Keratinocyte (primary cell): Measurements from ENCODE around the gene PEX16. TPM values are rescaled to one million over a fixed set of nuclear protein-coding genes. Genes with fewer than 3 reads are reported as not detected.

Experiments used
- DNase-seq: peaks from one replicate; pipeline ENCODE4 v3.0.0-alpha.2; 2011; ENCODE audit warnings: low read depth, missing footprints, low spot score
- FAIRE-seq: peaks from 2 replicates; lab custom pipeline; 2011; peaks lifted over from hg19 to GRCh38; lab: Jason Lieb, UNC
- H2AFZ ChIP-seq: 2 replicates; pipeline ENCODE4 v1.6.0; 2012; ENCODE audit warnings: low read length, control low read depth, inconsistent platforms; ENCODE audit not compliant: control insufficient read depth
- H3K27ac ChIP-seq: 2 replicates; pipeline ENCODE4 v1.5.1; 2011; ENCODE audit warnings: low read length; ENCODE audit not compliant: control insufficient read depth, insufficient read depth
- H3K27me3 ChIP-seq: 3 replicates; pipeline ENCODE4 v1.6.0; 2011; ENCODE audit warnings: low read length; ENCODE audit not compliant: control insufficient read depth, insufficient read depth; ENCODE audit errors: extremely low read depth
- H3K36me3 ChIP-seq, 2 experiments: 2 replicates in 1 of 2; 3 replicates in 1 of 2; pipeline ENCODE4 v1.5.1; 2011; ENCODE audit warnings: low read length in 2 of 2, mild to moderate bottlenecking in 1 of 2; ENCODE audit not compliant: control insufficient read depth in 2 of 2, insufficient read depth in 2 of 2; ENCODE audit errors: extremely low read depth in 1 of 2
- H3K4me1 ChIP-seq: 3 replicates; pipeline ENCODE4 v1.5.1; 2011; ENCODE audit warnings: low read length; ENCODE audit not compliant: control insufficient read depth, insufficient read depth; ENCODE audit errors: extremely low read depth
- H3K4me2 ChIP-seq: 3 replicates; pipeline ENCODE4 v1.6.0; 2011; ENCODE audit warnings: low read depth, low read length; ENCODE audit not compliant: control insufficient read depth, insufficient read depth; ENCODE audit errors: extremely low read depth
- H3K4me3 ChIP-seq, 3 experiments: fragments of 200-600 bp in 1 of 3; sonication (generic) in 1 of 3; 2 replicates in 2 of 3; 3 replicates in 1 of 3; pipeline ENCODE4 v1.5.1; 2011 to 2016; ENCODE audit warnings: low read length in 3 of 3, mild to moderate bottlenecking in 3 of 3, control low read depth in 2 of 3, inconsistent platforms in 1 of 3, low read depth in 1 of 3, mixed read lengths in 1 of 3, mixed run types in 1 of 3, moderate library complexity in 1 of 3; ENCODE audit not compliant: control insufficient read depth in 2 of 3, insufficient read depth in 2 of 3; ENCODE audit errors: extremely low read depth in 1 of 3
- H3K79me2 ChIP-seq: 2 replicates; pipeline ENCODE4 v1.6.0; 2012; ENCODE audit warnings: low read length; ENCODE audit not compliant: control insufficient read depth, insufficient read depth
- H3K9ac ChIP-seq: 3 replicates; pipeline ENCODE4 v1.6.0; 2011; ENCODE audit warnings: low read length; ENCODE audit not compliant: control insufficient read depth, insufficient read depth; ENCODE audit errors: extremely low read depth
- H3K9me1 ChIP-seq: 3 replicates; pipeline ENCODE4 v1.6.0; 2011; ENCODE audit warnings: low read length; ENCODE audit not compliant: control insufficient read depth, insufficient read depth; ENCODE audit errors: extremely low read depth
- H3K9me3 ChIP-seq: 2 replicates; pipeline ENCODE4 v1.5.1; 2012; ENCODE audit warnings: low read depth, low read length; ENCODE audit not compliant: control insufficient read depth
- H4K20me1 ChIP-seq: 3 replicates; pipeline ENCODE4 v1.6.0; 2011; ENCODE audit warnings: low read length; ENCODE audit not compliant: control insufficient read depth, insufficient read depth; ENCODE audit errors: extremely low read depth
- EZH2 ChIP-seq: IDR thresholded peaks from one replicate; pipeline ENCODE4 v1.6.1; 2012; ENCODE audit warnings: inconsistent platforms, mild to moderate bottlenecking, low read length, moderate library complexity
- dilution Hi-C: fragments of 300-500 bp; cut with MboI; formaldehyde crosslinking; loops from one replicate; pipeline ENCODE4 v1.7.0; 2020; ENCODE audit warnings: low sequenced_read_pairs; ENCODE audit not compliant: extremely low pct_ligation_motif_present
- polyA plus RNA-seq, 5 experiments: library from polyadenylated mRNA; depleted of rRNA in 3 of 5; stranded (reverse) in 3 of 5; stranded (forward) in 1 of 5; unstranded in 1 of 5; fragments of >200 nt; gene quantifications; 1 replicate in 1 of 5; 2 replicates in 3 of 5; 3 replicates in 1 of 5; pipeline versions ENCODE4 v1.2.1 to v1.2.3, GENCODE V29; 2011 to 2012; ENCODE audit warnings: missing spikeins in 2 of 5, low read depth in 1 of 5, low replicate concordance in 1 of 5
- TF ChIP-seq, protein P1 (sequence below), 3 experiments: IDR thresholded peaks in 1 of 3; conservative IDR thresholded peaks in 1 of 3; optimal IDR thresholded peaks in 1 of 3; 2 replicates in 2 of 3; 3 replicates in 1 of 3; pipeline versions ENCODE3 to v1.5.1; 2011; ENCODE audit warnings: low read length in 3 of 3, mild to moderate bottlenecking in 3 of 3, moderate library complexity in 2 of 3, control low read depth in 1 of 3, inconsistent platforms in 1 of 3; ENCODE audit not compliant: insufficient read depth in 2 of 3; ENCODE audit errors: extremely low read depth in 1 of 3

Gene PEX16
- polyA plus RNA-seq, 1 donor (not counting 4 experiments of a cell fraction or from before 2014, with no cell fraction given): 16.7 TPM

GRCh38 chr11:45917286-45917622 is 423 bp downstream of the PEX16 start:
- peak overlapping the region; percentile 79 for H2AFZ ChIP-seq
- peaks cover 16 to 23% of the 10 kb centered on the region in 2 experiments for H3K36me3 ChIP-seq
- H3K4me2 ChIP-seq: peak overlapping the region; percentile 85
- no peak for DNase-seq
- peaks cover 8% of the 10 kb centered on the region for H3K4me1 ChIP-seq
- H3K9me1 ChIP-seq: peaks cover 5% of the 10 kb centered on the region
- H3K27me3 ChIP-seq: no peaks in the 10 kb centered on the region
- H3K9me3 ChIP-seq: no peaks in the 10 kb centered on the region
- peak overlapping the region; percentile 86 for H3K27ac ChIP-seq
- H4K20me1 ChIP-seq: no peaks in the 10 kb centered on the region
- peak overlapping the region; percentile 91 for H3K9ac ChIP-seq
- FAIRE-seq: no peak
- dilution Hi-C loops: no loop called here
- TF ChIP-seq, protein P1, sequence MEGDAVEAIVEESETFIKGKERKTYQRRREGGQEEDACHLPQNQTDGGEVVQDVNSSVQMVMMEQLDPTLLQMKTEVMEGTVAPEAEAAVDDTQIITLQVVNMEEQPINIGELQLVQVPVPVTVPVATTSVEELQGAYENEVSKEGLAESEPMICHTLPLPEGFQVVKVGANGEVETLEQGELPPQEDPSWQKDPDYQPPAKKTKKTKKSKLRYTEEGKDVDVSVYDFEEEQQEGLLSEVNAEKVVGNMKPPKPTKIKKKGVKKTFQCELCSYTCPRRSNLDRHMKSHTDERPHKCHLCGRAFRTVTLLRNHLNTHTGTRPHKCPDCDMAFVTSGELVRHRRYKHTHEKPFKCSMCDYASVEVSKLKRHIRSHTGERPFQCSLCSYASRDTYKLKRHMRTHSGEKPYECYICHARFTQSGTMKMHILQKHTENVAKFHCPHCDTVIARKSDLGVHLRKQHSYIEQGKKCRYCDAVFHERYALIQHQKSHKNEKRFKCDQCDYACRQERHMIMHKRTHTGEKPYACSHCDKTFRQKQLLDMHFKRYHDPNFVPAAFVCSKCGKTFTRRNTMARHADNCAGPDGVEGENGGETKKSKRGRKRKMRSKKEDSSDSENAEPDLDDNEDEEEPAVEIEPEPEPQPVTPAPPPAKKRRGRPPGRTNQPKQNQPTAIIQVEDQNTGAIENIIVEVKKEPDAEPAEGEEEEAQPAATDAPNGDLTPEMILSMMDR (optimal IDR thresholded peaks at IDR 0.05 in 1 of 3, IDR thresholded peaks at IDR 0.05 in 1 of 3, conservative IDR thresholded peaks at IDR 0.05 in 1 of 3; ENCODE audit: extremely low read depth in 1 of 3, insufficient read depth in 2 of 3, low read length in 3 of 3): no peak
- no peak for TF ChIP-seq EZH2
- peak overlapping the region; percentile 87 to 92 (median 91) for H3K4me3 ChIP-seq
- H3K79me2 ChIP-seq: peaks cover 23% of the 10 kb centered on the region

- dilution Hi-C loops: no loop called here
- TF ChIP-seq EZH2: no peak
- TF ChIP-seq, protein P1 (optimal IDR thresholded peaks at IDR 0.05 in 1 of 3, IDR thresholded peaks at IDR 0.05 in 1 of 3, conservative IDR thresholded peaks at IDR 0.05 in 1 of 3; ENCODE audit: extremely low read depth in 1 of 3, insufficient read depth in 2 of 3, low read length in 3 of 3): no peak
- Histone ChIP-seq H3K4me1 (peaks cover 8% of the 10 kb centered on the region), H3K4me2 (no peak overlapping the region), H2AFZ (no peak overlapping the region), H3K36me3 (peaks cover 18 to 23% of the 10 kb centered on the region in 2 experiments), H3K27ac (no peak overlapping the region), H3K9me1 (peaks cover 2% of the 10 kb centered on the region), H3K79me2 (peaks cover 23% of the 10 kb centered on the region), H3K4me3 (no peak overlapping the region), H3K9me3 (no peaks in the 10 kb centered on the region), H3K9ac (no peak overlapping the region), H4K20me1 (no peaks in the 10 kb centered on the region), H3K27me3 (no peaks in the 10 kb centered on the region)
- no peak for DNase-seq
- FAIRE-seq: no peak
Measured at GRCh38 chr11:45915446-45915845, 2.2 kb downstream of the PEX16 start.
